HEK293T (cell line): Measurements from ENCODE around the gene KCNQ1OT1.

Experiments
- ARNT ChIP-seq: fragments of 450-650 bp; IDR thresholded peaks from 2 replicates; pipeline ENCODE4 v1.6.1; 2017; ENCODE audit warnings: mild to moderate bottlenecking
- BHLHE40 ChIP-seq: fragments of 450-650 bp; IDR thresholded peaks from 2 replicates; pipeline ENCODE4 v1.6.1; 2016; ENCODE audit warnings: mild to moderate bottlenecking, moderate library complexity, borderline replicate concordance
- ELF4 ChIP-seq: fragments of 450-650 bp; IDR thresholded peaks from 2 replicates; pipeline ENCODE4 v1.6.1; 2017; ENCODE audit warnings: antibody characterized with exemption
- FOXA1 ChIP-seq: fragments of 450-650 bp; IDR thresholded peaks from 2 replicates; pipeline ENCODE4 v1.6.1; 2016; ENCODE audit warnings: mild to moderate bottlenecking
- FOXK2 ChIP-seq: fragments of 450-650 bp; IDR thresholded peaks from 2 replicates; pipeline ENCODE4 v1.6.1; 2016; ENCODE audit warnings: mild to moderate bottlenecking
- FOXM1 ChIP-seq: fragments of 450-650 bp; IDR thresholded peaks from 2 replicates; pipeline ENCODE4 v1.6.1; 2017; ENCODE audit warnings: mild to moderate bottlenecking, borderline replicate concordance
- HDGF ChIP-seq: fragments of 450-650 bp; IDR thresholded peaks from 2 replicates; pipeline ENCODE4 v1.6.1; 2017; ENCODE audit warnings: antibody characterized with exemption, borderline replicate concordance
- LEF1 ChIP-seq: fragments of 450-650 bp; IDR thresholded peaks from 2 replicates; pipeline ENCODE4 v1.6.1; 2017; ENCODE audit warnings: mild to moderate bottlenecking, borderline replicate concordance
- PKNOX1 ChIP-seq: fragments of 450-650 bp; IDR thresholded peaks from 2 replicates; pipeline ENCODE4 v1.6.1; 2016
- SP1 ChIP-seq: fragments of 450-650 bp; IDR thresholded peaks from 2 replicates; pipeline ENCODE4 v1.6.1; 2017
- SUZ12 ChIP-seq: fragments of 450-650 bp; IDR thresholded peaks from 2 replicates; pipeline ENCODE4 v1.6.1; 2016; ENCODE audit warnings: mild to moderate bottlenecking
- TARDBP ChIP-seq: fragments of 450-650 bp; IDR thresholded peaks from 2 replicates; pipeline ENCODE4 v1.6.1; 2016
- ZNF384 ChIP-seq: fragments of 450-650 bp; IDR thresholded peaks from 2 replicates; pipeline ENCODE4 v1.6.1; 2016

GRCh38 chr11:2737226-2737590 lies 37.4 kb upstream of the KCNQ1OT1 start:
- no peak for TF ChIP-seq SUZ12
- no peak for TF ChIP-seq ARNT
- TF ChIP-seq FOXM1: no peak
- no peak for TF ChIP-seq SP1
- no peak for TF ChIP-seq ELF4
- TF ChIP-seq HDGF: no peak
- no peak for TF ChIP-seq FOXA1
- no peak for TF ChIP-seq BHLHE40
- TF ChIP-seq FOXK2: no peak
- TF ChIP-seq ZNF384: no peak
- TF ChIP-seq PKNOX1: no peak
- no peak for TF ChIP-seq TARDBP
- TF ChIP-seq LEF1: no peak
